OCI-LY1 (cell line): Measurements from ENCODE around the gene HOXD8.

Experiments
- H2AFZ ChIP-seq: fragments of 200-600 bp; sonication (generic), shearing (Covaris generic); 2 replicates; pipeline ENCODE4 v1.6.0; 2014; ENCODE audit warnings: antibody characterized with exemption, mild to moderate bottlenecking, low read length
- H3F3A ChIP-seq: fragments of 200-600 bp; sonication (generic), shearing (Covaris generic); 2 replicates; pipeline ENCODE4 v1.6.0; 2014; ENCODE audit warnings: mild to moderate bottlenecking, antibody characterized with exemption, low read length, moderate library complexity; ENCODE audit not compliant: insufficient read depth
- H3K27ac ChIP-seq: fragments of 200-600 bp; sonication (generic); 2 replicates; pipeline ENCODE4 v1.5.1; 2014; ENCODE audit warnings: low read length, mixed run types, mild to moderate bottlenecking, low read depth; ENCODE audit not compliant: poor library complexity, severe bottlenecking
- H3K27me3 ChIP-seq: fragments of 200-600 bp; sonication (generic); 2 replicates; pipeline ENCODE4 v1.6.0; 2014; ENCODE audit warnings: antibody characterized with exemption, mild to moderate bottlenecking, low read length, moderate library complexity; ENCODE audit not compliant: insufficient read depth
- H3K36me3 ChIP-seq: fragments of 200-600 bp; sonication (generic); 2 replicates; pipeline ENCODE4 v1.6.1; 2014; ENCODE audit warnings: mild to moderate bottlenecking, antibody characterized with exemption, low read length, moderate library complexity, mixed read lengths; ENCODE audit not compliant: insufficient read depth
- H3K4me1 ChIP-seq: fragments of 200-600 bp; sonication (generic); 2 replicates; pipeline ENCODE4 v1.5.1; 2014; ENCODE audit warnings: mild to moderate bottlenecking, low read length, moderate library complexity; ENCODE audit not compliant: insufficient read depth, severe bottlenecking
- H3K4me2 ChIP-seq: fragments of 200-600 bp; sonication (generic), shearing (Covaris generic); 2 replicates; pipeline ENCODE4 v1.6.1; 2014; ENCODE audit warnings: low read length
- H3K4me3 ChIP-seq: fragments of 200-600 bp; sonication (generic); 2 replicates; pipeline ENCODE4 v1.5.1; 2014; ENCODE audit warnings: low read length, low read depth, mild to moderate bottlenecking, mixed read lengths; ENCODE audit not compliant: poor library complexity, severe bottlenecking
- H3K79me2 ChIP-seq: fragments of 200-600 bp; shearing (Covaris generic); 2 replicates; pipeline ENCODE4 v1.6.1; 2016; ENCODE audit warnings: mixed run types, low read length, mixed read lengths; ENCODE audit not compliant: insufficient read depth
- H3K9ac ChIP-seq: fragments of 200-600 bp; sonication (generic), shearing (Covaris generic); 2 replicates; pipeline ENCODE4 v1.6.1; 2014; ENCODE audit warnings: mild to moderate bottlenecking, low read length, mixed read lengths
- H3K9me2 ChIP-seq: fragments of 200-600 bp; sonication (generic), shearing (Covaris generic); 2 replicates; pipeline ENCODE4 v1.6.1; 2014; ENCODE audit warnings: low read depth, mild to moderate bottlenecking, low read length, mixed read lengths
- H3K9me3 ChIP-seq: fragments of 200-600 bp; shearing (Covaris generic); 2 replicates; pipeline ENCODE4 v1.6.1; 2014; ENCODE audit warnings: low read length, mixed read lengths
- H4K20me1 ChIP-seq: fragments of 200-600 bp; sonication (generic), shearing (Covaris generic); 2 replicates; pipeline ENCODE4 v1.6.0; 2016; ENCODE audit warnings: mild to moderate bottlenecking, low read length; ENCODE audit not compliant: insufficient read depth
- CTCF ChIP-seq: fragments of 200-600 bp; sonication (generic), shearing (Covaris generic); IDR thresholded peaks from 2 replicates; pipeline ENCODE4 v1.5.1; 2017; ENCODE audit warnings: mild to moderate bottlenecking, antibody characterized with exemption, low read length, moderate library complexity, mixed read lengths
- EZH2 ChIP-seq: fragments of 200-600 bp; sonication (generic), shearing (Covaris generic); IDR thresholded peaks from 2 replicates; pipeline ENCODE4 v1.8.0; 2017; ENCODE audit warnings: borderline replicate concordance, mixed run types, mild to moderate bottlenecking, antibody characterized with exemption, low read length, moderate library complexity, mixed read lengths

HOXD8 gene

GRCh38 chr2:176122683-176123410 lies 6.7 kb upstream of the HOXD8 start, which contains the start of gene HOXD9:
TSS of gene HOXD9 (plus strand) at chr2:176122719. CDS start at chr2:176122769, 50 bp downstream.
- Histone ChIP-seq H3K27ac (no peak within 1 kb of the TSS), H3K79me2 (no peaks in the 10 kb centered on the region), H3K9ac (no peak within 1 kb of the TSS), H3K36me3 (no peaks in the 10 kb centered on the region), H3K4me2 (no peak within 1 kb of the TSS), H2AFZ (no peak within 1 kb of the TSS), H3K27me3 (no peaks in the 10 kb centered on the region; the same call in none of the 2 replicates), H3K9me2 (no peaks in the 10 kb centered on the region), H3K9me3 (no peaks in the 10 kb centered on the region), H4K20me1 (no peaks in the 10 kb centered on the region), H3F3A (no peaks in the 10 kb centered on the region), H3K4me3 (no peak within 1 kb of the TSS), H3K4me1 (no peaks in the 10 kb centered on the region)
- no peak for TF ChIP-seq EZH2
- TF ChIP-seq CTCF, result no peak

GRCh38 chr2:176123411-176124109 lies 5.9 kb upstream of the HOXD8 start:
- Histone ChIP-seq H3K27me3 (no peaks in the 10 kb centered on the region; the same call in none of the 2 replicates), H3F3A (no peaks in the 10 kb centered on the region), H4K20me1 (no peaks in the 10 kb centered on the region), H3K9me3 (no peaks in the 10 kb centered on the region), H3K4me2 (no peak overlapping the region), H3K4me1 (no peaks in the 10 kb centered on the region), H3K36me3 (no peaks in the 10 kb centered on the region), H2AFZ (no peak overlapping the region), H3K9ac (no peak overlapping the region), H3K27ac (no peak overlapping the region), H3K79me2 (no peaks in the 10 kb centered on the region), H3K4me3 (no peak overlapping the region), H3K9me2 (no peaks in the 10 kb centered on the region)
- TF ChIP-seq EZH2 (no peak), CTCF (no peak)

- Histone ChIP-seq H3K79me2 (no peaks in the 10 kb centered on the region), H3K4me1 (no peaks in the 10 kb centered on the region), H3K36me3 (no peaks in the 10 kb centered on the region), H3K27me3 (no peaks in the 10 kb centered on the region; the same call in none of the 2 replicates), H3K9me2 (no peaks in the 10 kb centered on the region), H3K4me2 (no peak overlapping the region), H3K4me3 (no peak overlapping the region), H3K27ac (no peak overlapping the region), H2AFZ (no peak overlapping the region), H3K9ac (no peak overlapping the region), H4K20me1 (no peaks in the 10 kb centered on the region), H3K9me3 (no peaks in the 10 kb centered on the region), H3F3A (no peaks in the 10 kb centered on the region)
- TF ChIP-seq CTCF (no peak), EZH2 (no peak)
Observed at GRCh38 chr2:176124110-176124946, 5.2 kb upstream of the HOXD8 start.
